H1 (cell line): ENCODE measurements around the gene LAYN. TPM values are rescaled to one million over a fixed set of nuclear protein-coding genes. Genes with fewer than 3 reads are reported as not detected.

Experiments used
- CTCF ChIA-PET: fragments of 300-600 bp; sonication (Branson Sonifier 250); formaldehyde crosslinking; loops from one replicate; lab custom pipeline; 2021; ENCODE audit not compliant: partially characterized antibody; lab: Charles Lee
- POLR2A ChIA-PET: fragments of 300-600 bp; sonication (Branson Sonifier 250); formaldehyde crosslinking; loops from one replicate; lab custom pipeline; 2021; ENCODE audit warnings: inconsistent platforms; ENCODE audit not compliant: partially characterized antibody; lab: Charles Lee
- DNase-seq, 2 experiments: peaks; one replicate each; pipeline versions ENCODE4 v3.0.0 to v3.0.0-alpha.2; 2010 to 2022; ENCODE audit warnings: low spot score in 2 of 2, low read depth in 1 of 2, mixed read lengths in 1 of 2
- FAIRE-seq: peaks from 2 replicates; lab custom pipeline; 2011; peaks lifted over from hg19 to GRCh38; lab: Jason Lieb, UNC
- H2AFZ ChIP-seq: 2 replicates; pipeline ENCODE4 v1.8.1; 2012; ENCODE audit warnings: low read length, inconsistent platforms
- H2AK5ac ChIP-seq: 2 replicates; pipeline ENCODE4 v1.6.1; 2013; ENCODE audit warnings: low read depth, low read length
- H2BK120ac ChIP-seq: replicated peaks from 2 replicates; pipeline ENCODE3; 2013; ENCODE audit warnings: low read depth, low read length, inconsistent platforms
- H2BK12ac ChIP-seq: 2 replicates; pipeline ENCODE4 v1.6.1; 2013; ENCODE audit warnings: low read depth, low read length
- H2BK15ac ChIP-seq: 2 replicates; pipeline ENCODE4 v1.6.1; 2013; ENCODE audit warnings: low read length
- H2BK20ac ChIP-seq: 2 replicates; pipeline ENCODE4 v1.6.1; 2013; ENCODE audit warnings: low read length
- H2BK5ac ChIP-seq: 2 replicates; pipeline ENCODE4 v1.6.1; 2013; ENCODE audit warnings: low read depth, low read length
- H3K14ac ChIP-seq: 2 replicates; pipeline ENCODE4 v1.6.1; 2013; ENCODE audit warnings: inconsistent platforms; ENCODE audit not compliant: insufficient read length
- H3K18ac ChIP-seq: 2 replicates; pipeline ENCODE4 v1.6.1; 2013; ENCODE audit warnings: low read length; ENCODE audit errors: extremely low read depth
- H3K23ac ChIP-seq: 2 replicates; pipeline ENCODE4 v1.6.1; 2013; ENCODE audit warnings: inconsistent platforms; ENCODE audit not compliant: insufficient read length
- H3K23me2 ChIP-seq: 2 replicates; pipeline ENCODE4 v1.6.1; 2013; ENCODE audit warnings: low read depth, low read length
- H3K27ac ChIP-seq: 2 replicates; pipeline ENCODE4 v1.6.1; 2011; ENCODE audit warnings: low read depth, low read length, inconsistent platforms
- H3K27me3 ChIP-seq, 4 experiments: replicated peaks in 1 of 4; 1 replicate in 1 of 4; 2 replicates in 3 of 4; pipeline versions ENCODE4 v1.6.1 to v1.8.1; 2011 to 2013; ENCODE audit warnings: low read length in 3 of 4, mild to moderate bottlenecking in 3 of 4, inconsistent platforms in 2 of 4, mixed read lengths in 2 of 4, moderate library complexity in 1 of 4; ENCODE audit not compliant: control insufficient read depth in 3 of 4, insufficient read depth in 3 of 4; ENCODE audit errors: extremely low read depth in 1 of 4
- H3K36me3 ChIP-seq, 4 experiments: 2 replicates each; pipeline versions ENCODE4 v1.6.1 to v1.8.1; 2011 to 2013; ENCODE audit warnings: mild to moderate bottlenecking in 4 of 4, low read length in 3 of 4, moderate library complexity in 2 of 4, control low read depth in 1 of 4, inconsistent platforms in 1 of 4; ENCODE audit not compliant: insufficient read depth in 4 of 4, control insufficient read depth in 2 of 4
- H3K4ac ChIP-seq: replicated peaks from 2 replicates; pipeline ENCODE3; 2013; ENCODE audit warnings: low read length, low read depth, mixed read lengths, inconsistent platforms; ENCODE audit not compliant: insufficient read length
- H3K4me1 ChIP-seq, 4 experiments: replicated peaks in 1 of 4; 1 replicate in 1 of 4; 2 replicates in 3 of 4; pipeline versions ENCODE4 v1.6.1 to v1.8.1; 2011 to 2013; ENCODE audit warnings: low read length in 3 of 4, inconsistent platforms in 2 of 4, mixed read lengths in 1 of 4; ENCODE audit not compliant: insufficient read depth in 4 of 4, control insufficient read depth in 3 of 4
- H3K4me2 ChIP-seq, 2 experiments: 2 replicates each; pipeline versions ENCODE4 v1.6.1 to v1.8.1; 2011 to 2013; ENCODE audit warnings: low read depth in 2 of 2, low read length in 2 of 2, control low read depth in 1 of 2, inconsistent platforms in 1 of 2, mild to moderate bottlenecking in 1 of 2; ENCODE audit not compliant: insufficient read depth in 1 of 2
- H3K4me3 ChIP-seq, 4 experiments: fragments of 200-600, 300-600 bp in 1 of 4; sonication (generic), shearing (Covaris generic), sonication (Bioruptor Twin) in 1 of 4; 2 replicates each; pipeline versions ENCODE4 v1.5.1 to v1.8.1; 2011 to 2016; ENCODE audit warnings: low read length in 4 of 4, low read depth in 3 of 4, control low read depth in 2 of 4, inconsistent platforms in 2 of 4, mild to moderate bottlenecking in 2 of 4, mixed read lengths in 1 of 4, moderate library complexity in 1 of 4; ENCODE audit not compliant: insufficient read depth in 2 of 4; ENCODE audit errors: extremely low read depth in 1 of 4
- H3K56ac ChIP-seq: replicated peaks from 2 replicates; pipeline ENCODE3; 2013; ENCODE audit warnings: low read depth, mild to moderate bottlenecking, mixed read lengths, low read length, inconsistent platforms; ENCODE audit not compliant: insufficient read length
- H3K79me1 ChIP-seq: 2 replicates; pipeline ENCODE4 v1.6.1; 2013; ENCODE audit warnings: low read depth, low read length, control low read depth
- H3K79me2 ChIP-seq, 2 experiments: 2 replicates each; pipeline versions ENCODE4 v1.6.1 to v1.8.1; 2012 to 2013; ENCODE audit warnings: low read length in 2 of 2, mild to moderate bottlenecking in 2 of 2, inconsistent platforms in 1 of 2; ENCODE audit not compliant: insufficient read depth in 2 of 2, control insufficient read depth in 1 of 2
- H3K9ac ChIP-seq, 4 experiments: replicated peaks in 1 of 4; 1 replicate in 1 of 4; 2 replicates in 3 of 4; pipeline versions ENCODE4 v1.6.1 to v1.8.1; 2011 to 2013; ENCODE audit warnings: low read depth in 3 of 4, low read length in 3 of 4, control low read depth in 2 of 4, mild to moderate bottlenecking in 2 of 4, moderate library complexity in 2 of 4, inconsistent platforms in 1 of 4; ENCODE audit errors: extremely low read depth in 1 of 4
- H3K9me3 ChIP-seq, 2 experiments: 2 replicates each; pipeline versions ENCODE4 v1.6.1 to v1.8.1; 2012 to 2013; ENCODE audit warnings: mild to moderate bottlenecking in 2 of 2, moderate library complexity in 2 of 2, control low read depth in 1 of 2, inconsistent platforms in 1 of 2, low read depth in 1 of 2, low read length in 1 of 2, mixed read lengths in 1 of 2; ENCODE audit not compliant: insufficient read depth in 2 of 2
- H4K20me1 ChIP-seq, 2 experiments: replicated peaks in 1 of 2; 2 replicates each; pipeline versions ENCODE3 to v1.8.1; 2011 to 2013; ENCODE audit warnings: inconsistent platforms in 2 of 2, low read length in 2 of 2, mild to moderate bottlenecking in 1 of 2; ENCODE audit not compliant: insufficient read depth in 2 of 2, control insufficient read depth in 1 of 2
- H4K5ac ChIP-seq: 2 replicates; pipeline ENCODE4 v1.6.1; 2013; ENCODE audit warnings: low read length, low read depth, mixed read lengths, inconsistent platforms; ENCODE audit not compliant: insufficient read length
- H4K8ac ChIP-seq: 2 replicates; pipeline ENCODE4 v1.8.0; 2013; ENCODE audit warnings: mild to moderate bottlenecking, moderate library complexity, low read length, inconsistent platforms; ENCODE audit not compliant: insufficient read depth; ENCODE audit errors: extremely low read depth
- H4K91ac ChIP-seq: replicated peaks from 2 replicates; pipeline ENCODE3; 2013; ENCODE audit warnings: low read length, mixed read lengths, inconsistent platforms; ENCODE audit not compliant: insufficient read length
- KDM4A ChIP-seq: IDR thresholded peaks from one replicate; pipeline ENCODE4 v1.7.1; 2012; ENCODE audit warnings: low read depth, mild to moderate bottlenecking, moderate library complexity, low read length, inconsistent platforms; ENCODE audit not compliant: severe bottlenecking
- MAFK ChIP-seq: IDR thresholded peaks from 2 replicates; pipeline ENCODE4 v1.6.1; 2012; ENCODE audit warnings: low read depth, mild to moderate bottlenecking, improper control_type of control experiment, low read length
- TEAD4 ChIP-seq: IDR thresholded peaks from 2 replicates; pipeline ENCODE4 v1.6.1; 2012; ENCODE audit warnings: low read depth, low read length, inconsistent platforms, mixed read lengths
- WGBS, 2 experiments: shearing (Covaris generic) in 1 of 2; methylation state at CpG; one replicate each; pipeline versions ENCODE4 v1.1.6 to v1.1.7; 2013 to 2015; ENCODE audit warnings: low lambda C conversion rate in 2 of 2, mixed read lengths in 2 of 2, inconsistent platforms in 1 of 2, low coverage in 1 of 2, missing lambda C conversion rate in 1 of 2; ENCODE audit not compliant: insufficient replicate concordance in 2 of 2, insufficient coverage in 1 of 2, insufficient read length in 1 of 2; ENCODE audit errors: extremely low coverage in 1 of 2, missing lambda C conversion rate in 1 of 2; 5-methylcytosine and 5-hydroxymethylcytosine counted together
- polyA plus RNA-seq, 7 experiments: library from polyadenylated mRNA; depleted of rRNA in 3 of 7; stranded (reverse) in 5 of 7; unstranded in 2 of 7; fragments of >200 nt in 5 of 7; fragments of 200-250 nt in 2 of 7; gene quantifications; 1 replicate in 5 of 7; 2 replicates in 1 of 7; 4 replicates in 1 of 7; pipeline versions ENCODE4 v1.2.1 to v1.2.3, GENCODE V29; 2011 to 2013; ENCODE audit warnings: missing spikeins in 2 of 7, mixed read lengths in 2 of 7
- total RNA-seq: library from RNA; stranded (reverse); fragmentation: NEBNext Ultra II Directional; extraction: Animal tissue kit (Norgen Biotek cat#: 25700); gene quantifications from 2 replicates; pipeline ENCODE4 v1.2.1, GENCODE V29; 2021

Gene LAYN
- total and polyA plus RNA-seq, 2 of the 8 experiments (the other 6 are each of a cell fraction or from before 2014, with no cell fraction given) = 4.2 to 9.3 TPM

DNA sequence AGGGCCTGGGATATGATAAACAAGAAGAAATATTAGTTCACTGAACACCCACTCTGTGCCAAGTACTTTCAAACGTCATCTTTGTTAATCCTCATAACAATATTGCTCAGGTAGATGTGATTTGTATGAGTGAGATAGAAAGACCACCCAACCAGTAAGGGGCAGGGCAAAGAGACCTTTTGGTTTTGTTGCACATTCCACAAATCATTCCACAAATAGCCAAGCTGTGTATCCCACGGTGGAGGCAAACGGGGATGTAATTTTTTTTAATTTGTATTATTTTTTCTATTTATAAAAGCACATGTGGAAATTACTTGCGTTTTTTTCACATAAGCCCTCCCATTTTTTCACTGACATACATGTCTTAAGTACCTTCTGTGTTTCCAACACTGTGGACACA, 29.0 kb downstream of the LAYN start:
- no peaks in the 10 kb centered on the region for H3K23me2 ChIP-seq
- H3K4me3 ChIP-seq = no peak overlapping the region
- no peaks in the 10 kb centered on the region for H4K20me1 ChIP-seq
- no peak overlapping the region for H3K23ac ChIP-seq
- H4K5ac ChIP-seq = no peak overlapping the region
- H2BK5ac ChIP-seq = no peak overlapping the region
- no peak overlapping the region for H4K8ac ChIP-seq
- FAIRE-seq (no peak), DNase-seq (no peak)
- no peak overlapping the region for H3K56ac ChIP-seq
- H2BK20ac ChIP-seq = no peak overlapping the region
- no peak overlapping the region for H3K27ac ChIP-seq
- H3K9ac ChIP-seq = no peak overlapping the region
- H2AFZ ChIP-seq = no peak overlapping the region
- no peak overlapping the region for H3K14ac ChIP-seq
- H3K79me1 ChIP-seq = no peaks in the 10 kb centered on the region
- CTCF ChIA-PET = interaction anchor here (0.9 to 1.5 kb wide), 2 partner anchors 115 to 221 kb away, joined by 3 read pairs; no protein-coding TSS in a partner anchor
- H2AK5ac ChIP-seq = no peak overlapping the region
- no peak overlapping the region for H2BK12ac ChIP-seq
- no peaks in the 10 kb centered on the region for H3K27me3 ChIP-seq
- POLR2A ChIA-PET = interaction anchor here (1.0 kb wide), 1 partner anchor 208 kb away, joined by 4 read pairs; no protein-coding TSS in a partner anchor
- H3K4me2 ChIP-seq = no peak overlapping the region
- no peaks in the 10 kb centered on the region for H3K36me3 ChIP-seq
- H3K79me2 ChIP-seq = no peaks in the 10 kb centered on the region
- no peak overlapping the region for H2BK120ac ChIP-seq
- no peak overlapping the region for H3K18ac ChIP-seq
- no peak overlapping the region for H2BK15ac ChIP-seq
- TF ChIP-seq MAFK (no peak), TEAD4 (no peak), KDM4A (no peak)
- no peak overlapping the region for H4K91ac ChIP-seq
- 86% methylated on average over 4 of the region's 4 CpGs; no CpG with 5 or more reads in 1 of the 2 experiments for WGBS, 2 experiments
- no peaks in the 10 kb centered on the region for H3K9me3 ChIP-seq
- H3K4me1 ChIP-seq = no peaks in the 10 kb centered on the region; a peak in 1 of 7 replicates
- H3K4ac ChIP-seq = no peak overlapping the region
